Cortex of kidney (tissue), 1 donor: ENCODE results near the gene TRAIP.
"Not testable (repeated sequence)": the region's sequence is repeated elsewhere in the genome, so short reads cannot be mapped to it uniquely, and the experiment has no call there.

Experiments used
- DNase-seq: peaks from one replicate; lab custom pipeline; 2025; lab: John Stamatoyannopoulos, UW

TRAIP gene

GRCh38 chr3:49823131-49823530 lies 33.2 kb downstream of the TRAIP start:
- not testable (repeated sequence) for DNase-seq

DNA sequence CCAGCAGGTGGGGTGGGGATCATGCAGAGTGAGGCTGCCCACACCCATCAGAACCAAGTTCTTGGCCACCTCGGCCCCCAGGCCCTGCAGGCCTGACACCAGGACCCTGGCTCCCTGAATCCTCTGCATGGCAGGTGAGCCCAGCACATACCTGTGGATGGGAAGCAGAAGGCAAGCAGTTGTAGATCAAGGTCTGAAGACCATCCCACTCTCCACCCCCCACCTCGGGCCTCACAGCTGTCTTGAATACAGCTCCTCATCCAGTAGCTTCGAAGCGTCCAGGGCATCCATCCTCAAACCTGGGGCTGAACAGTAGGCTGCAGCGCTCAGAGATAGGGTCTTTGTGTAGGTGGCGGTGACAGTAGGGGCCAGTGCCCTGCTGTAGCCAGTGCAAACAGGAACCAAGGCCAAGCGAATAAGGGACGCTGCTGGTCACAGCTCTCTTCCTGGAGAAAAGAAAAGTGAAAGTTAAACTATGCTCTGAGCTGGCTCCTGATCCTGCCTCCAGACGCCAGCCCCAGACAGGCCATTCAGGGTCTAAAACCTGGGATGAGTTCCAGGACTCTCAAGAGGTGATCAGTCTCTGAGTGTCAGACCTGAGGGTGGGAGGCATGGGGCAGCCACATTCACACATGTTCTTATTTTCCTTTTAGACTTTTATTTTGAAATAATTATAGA lies 42.7 kb downstream of the TRAIP start, which contains the start of gene UBA7:
Gene UBA7, minus strand, starts transcription at position 457 of the 678 bp plus-strand sequence. Its CDS starts 166 bp downstream, at position 291.
- no peak for DNase-seq

GRCh38 chr3:49812916-49813496 lies 43.4 kb downstream of the TRAIP start:
- DNase-seq: no peak

DNA sequence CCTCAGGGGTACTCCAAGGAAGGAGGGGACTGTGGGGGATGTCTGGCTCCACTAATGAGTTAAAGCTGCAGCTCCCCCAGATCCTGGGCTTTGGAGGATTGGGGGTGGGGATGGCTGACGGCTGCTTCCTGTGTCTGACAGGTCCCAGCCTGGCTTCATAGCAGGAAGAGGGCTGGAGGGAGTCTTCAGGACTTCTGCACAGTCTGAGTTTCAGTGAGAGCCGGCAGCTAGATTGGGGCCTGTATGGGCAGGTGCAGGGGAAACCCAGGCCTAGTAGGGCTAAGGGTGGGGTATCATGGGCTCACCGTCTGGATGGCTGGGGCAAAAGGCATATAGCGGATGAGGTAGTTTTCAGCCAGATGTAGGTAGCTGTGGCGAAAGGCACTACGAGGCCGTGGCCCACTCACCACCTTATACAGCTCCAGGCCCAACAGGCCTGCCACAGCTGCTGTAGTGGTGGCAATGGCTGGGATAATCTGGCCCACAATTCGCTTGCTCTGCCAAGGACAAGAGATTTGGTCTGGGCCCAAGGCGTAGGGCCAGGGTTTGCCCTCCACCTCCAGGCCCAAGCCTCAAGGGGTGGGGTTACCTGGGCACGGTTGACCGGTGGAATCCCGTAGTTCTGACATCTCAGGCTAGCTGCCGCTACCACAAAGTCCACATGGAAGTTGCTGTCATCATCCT lies 48.8 kb downstream of the TRAIP start:
- DNase-seq: no peak

DNA sequence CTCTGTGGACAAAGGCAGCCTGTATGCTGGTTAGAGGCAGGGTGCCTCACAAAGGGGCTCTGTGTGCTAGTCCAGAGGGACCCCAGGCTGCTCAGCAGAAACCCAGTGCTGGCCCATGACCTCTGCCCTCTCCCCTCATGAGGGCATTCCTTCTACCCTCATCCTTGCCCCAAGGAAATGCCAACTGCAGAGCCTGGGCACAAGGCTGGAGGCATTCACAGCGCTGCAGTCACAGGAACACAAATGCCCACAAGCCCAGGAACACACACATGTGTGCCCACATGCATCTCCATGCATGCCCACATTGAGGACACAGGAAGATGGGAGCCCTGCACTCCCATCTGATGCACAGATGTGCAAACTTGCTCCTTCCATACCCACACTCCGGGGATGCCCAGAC lies 49.5 kb downstream of the TRAIP start:
- no peak for DNase-seq

GRCh38 chr3:49805897-49806701 lies 50.3 kb downstream of the TRAIP start:
- DNase-seq: no peak

GRCh38 chr3:49805367-49805782 lies 51.0 kb downstream of the TRAIP start:
- no peak for DNase-seq

DNA sequence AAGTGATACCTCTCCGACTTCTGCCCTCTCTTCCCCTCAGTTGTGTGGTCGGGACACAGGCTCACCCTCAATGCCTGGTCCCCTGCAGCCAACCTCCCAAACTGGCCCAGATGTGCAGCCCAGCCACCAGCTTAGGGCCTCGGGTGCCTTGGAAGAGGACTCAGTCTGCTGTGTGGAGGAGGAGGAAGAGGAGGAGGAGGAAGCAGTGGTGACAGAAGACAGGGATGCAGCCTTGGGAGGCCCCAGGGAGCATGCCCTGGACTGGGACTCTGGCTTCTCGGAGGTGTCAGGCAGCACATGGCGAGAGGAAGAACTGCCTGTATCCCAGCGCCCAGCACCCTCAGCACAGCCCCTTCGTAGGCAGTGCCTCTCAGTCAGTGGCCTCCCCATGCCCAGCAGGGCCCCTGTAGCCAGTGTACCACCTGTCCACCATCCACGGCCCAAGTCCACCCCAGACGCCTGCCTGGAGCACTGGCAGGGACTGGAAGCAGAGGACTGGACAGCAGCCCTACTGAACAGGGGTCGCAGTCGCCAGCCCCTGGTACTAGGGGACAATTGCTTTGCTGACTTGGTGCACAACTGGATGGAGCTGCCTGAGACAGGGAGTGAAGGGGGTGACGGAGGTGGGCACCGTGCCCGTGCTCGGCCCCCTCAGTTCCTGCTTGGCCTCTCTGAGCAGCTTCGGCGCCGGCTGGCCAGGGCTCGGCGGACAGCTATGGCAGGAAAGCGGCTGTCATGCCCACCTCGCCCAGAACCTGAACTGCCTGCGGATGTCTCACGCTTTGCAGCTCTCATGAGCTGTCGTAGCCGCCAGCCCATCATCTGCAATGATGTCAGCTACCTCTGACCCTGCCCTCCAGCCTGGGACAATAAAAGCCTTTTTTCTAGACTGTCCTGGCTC lies 52.0 kb downstream of the TRAIP start:
- DNase-seq: no peak

DNA sequence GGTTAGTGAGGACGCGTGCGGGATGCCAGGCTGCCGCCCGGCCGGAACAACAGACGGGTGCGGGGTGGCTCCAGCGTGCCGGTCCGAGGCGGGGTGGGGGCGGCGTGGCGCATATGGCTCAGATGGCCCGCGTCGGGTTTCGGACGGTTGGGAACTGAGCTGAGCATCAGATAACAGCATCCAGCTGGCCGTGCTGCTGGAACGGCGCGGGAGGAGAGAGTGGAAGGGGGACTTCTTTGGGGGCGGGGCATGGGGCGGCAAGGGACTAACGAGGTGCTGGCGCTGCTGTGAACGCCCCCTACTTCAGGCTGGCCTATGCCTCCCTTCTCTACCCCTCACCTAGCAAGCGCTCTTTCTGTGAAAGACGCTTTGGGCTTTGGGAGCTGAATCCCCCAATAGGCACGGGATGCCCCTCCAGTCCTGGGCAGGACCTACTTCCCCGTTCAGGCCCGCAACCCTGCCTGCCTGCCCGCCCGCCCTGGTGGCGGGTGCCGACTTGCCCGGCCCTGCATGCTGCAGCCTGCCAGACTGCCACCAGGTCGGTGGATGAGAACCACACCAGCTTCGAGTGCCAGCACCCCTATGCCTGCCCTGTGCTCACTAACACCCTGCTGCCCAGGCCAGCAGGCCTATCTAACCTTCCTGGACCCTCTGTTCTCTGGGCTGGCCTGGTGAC lies 52.8 kb downstream of the TRAIP start:
- no peak for DNase-seq

DNA sequence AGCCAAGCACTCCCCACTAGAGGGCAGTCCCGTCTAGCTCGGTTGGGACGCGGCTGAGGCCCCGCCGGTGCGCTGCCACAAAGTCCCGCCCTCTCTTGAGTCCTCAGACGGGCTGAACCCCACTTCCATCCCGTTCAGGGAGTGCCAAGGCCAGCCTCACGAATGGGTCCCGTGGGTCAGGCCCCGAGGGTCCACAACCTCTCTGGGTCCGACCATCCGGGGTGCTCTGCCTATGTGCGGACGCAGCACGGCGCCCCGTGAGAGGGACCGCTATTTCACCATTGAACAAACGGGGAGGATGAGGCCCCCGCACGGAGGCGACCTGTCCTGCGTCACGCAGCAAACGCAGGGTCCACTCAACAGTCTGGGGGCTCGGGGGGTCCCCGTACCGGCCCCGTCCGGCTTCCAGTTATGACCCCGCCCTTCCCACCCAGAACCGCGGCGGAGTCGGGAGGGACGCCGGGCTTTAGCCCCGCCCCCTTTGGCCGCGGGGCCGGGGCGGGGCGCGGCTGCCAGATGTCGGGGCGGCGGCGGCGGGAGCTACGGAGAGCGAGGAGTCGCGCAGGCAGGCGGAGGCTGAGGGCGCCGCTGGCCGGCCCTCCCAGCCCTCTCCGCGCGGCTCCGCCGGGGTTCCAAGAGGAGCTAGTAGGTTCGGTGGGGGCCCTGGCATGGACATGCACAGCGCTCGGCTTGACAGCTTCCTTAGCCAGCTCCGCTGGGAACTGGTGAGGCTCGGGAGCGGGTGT lies 53.5 kb downstream of the TRAIP start, which contains the start of gene INKA1:
Gene INKA1, plus strand, starts transcription at position 543 of the 746 bp plus-strand sequence. Its CDS starts 132 bp downstream, at position 675.
- no peak for DNase-seq

- DNase-seq: no peak
Measured at GRCh38 chr3:49801160-49801559, 55.2 kb downstream of the TRAIP start.

DNA sequence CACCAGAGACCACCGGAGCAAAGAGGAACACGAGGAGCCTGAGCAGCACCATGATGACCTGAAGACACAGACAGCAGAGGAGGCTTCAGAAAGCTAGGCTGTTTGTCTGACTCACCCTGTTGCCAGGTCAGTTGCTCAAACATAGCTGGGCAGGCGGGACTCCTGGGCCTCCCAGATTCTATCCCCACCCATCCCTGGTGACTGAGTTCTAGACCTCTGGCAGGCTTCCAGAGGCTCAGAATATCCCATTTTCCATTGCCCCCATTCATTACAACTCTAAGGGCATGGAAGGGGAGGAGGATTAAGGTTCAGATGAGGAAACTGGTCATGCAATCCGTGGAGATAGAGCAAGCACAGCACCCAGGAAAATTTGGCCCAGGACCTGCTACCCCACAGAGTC lies 56.6 kb downstream of the TRAIP start, which contains the start of gene CDHR4:
Gene CDHR4, minus strand, starts transcription at position 113 of the 400 bp plus-strand sequence. Its CDS starts 61 bp downstream, at position 52.
- DNase-seq: no peak

DNA sequence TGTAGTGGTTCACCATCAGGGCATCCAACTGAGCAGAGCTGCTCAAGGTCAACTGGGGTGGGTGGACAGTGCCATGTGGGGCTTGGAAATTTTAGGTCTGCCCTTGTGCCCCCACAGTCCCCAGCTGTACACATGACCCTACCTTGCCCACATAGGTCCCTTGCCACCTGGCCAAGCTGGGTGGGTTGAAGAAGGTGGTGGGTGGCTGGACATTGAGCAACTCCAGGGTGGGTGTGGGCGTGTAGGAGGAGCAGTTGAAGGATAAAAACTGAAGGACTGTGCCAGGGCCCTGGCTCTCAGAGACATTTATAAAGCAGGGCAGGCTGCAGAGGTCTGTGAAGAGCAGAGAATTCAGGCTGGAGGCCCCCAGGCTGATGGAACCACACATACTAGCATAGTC lies 57.3 kb downstream of the TRAIP start:
- DNase-seq: no peak

- no peak for DNase-seq
Measured at GRCh38 chr3:49794926-49795905, 61.1 kb downstream of the TRAIP start.

GRCh38 chr3:49794431-49794830 lies 61.9 kb downstream of the TRAIP start:
- DNase-seq: no peak

- DNase-seq: no peak
Measured at GRCh38 chr3:49793486-49794085, 62.8 kb downstream of the TRAIP start.

GRCh38 chr3:49792371-49793150 lies 63.8 kb downstream of the TRAIP start:
- DNase-seq: no peak
